GM12878 (cell line): ENCODE measurements around the gene ERP44.
"Not testable (repeated sequence)": the region's sequence is repeated elsewhere in the genome, so short reads cannot be mapped to it uniquely, and the experiment has no call there.

Experiments used
- CTCF ChIP-seq, 3 experiments: IDR thresholded peaks in 2 of 3; conservative IDR thresholded peaks in 1 of 3; 2 replicates each; pipeline ENCODE4 v1.5.1; 2011; ENCODE audit warnings: low read depth in 3 of 3, low read length in 3 of 3, mild to moderate bottlenecking in 3 of 3, control low read depth in 2 of 3, moderate library complexity in 2 of 3, inconsistent platforms in 1 of 3, mixed read lengths in 1 of 3; ENCODE audit not compliant: control insufficient read depth in 2 of 3, insufficient read depth in 1 of 3; ENCODE audit errors: extremely low read depth in 1 of 3
- E2F4 ChIP-seq: IDR thresholded peaks from 2 replicates; pipeline ENCODE4 v1.6.1; 2012; ENCODE audit warnings: low read depth, low read length, improper control_type of control experiment
- PML ChIP-seq: IDR thresholded peaks from 2 replicates; pipeline ENCODE4 v1.6.1; 2012; ENCODE audit warnings: low read length, inconsistent platforms
- POLR2A ChIP-seq: IDR thresholded peaks from 2 replicates; pipeline ENCODE4 v1.6.1; 2011; ENCODE audit warnings: low read depth, mild to moderate bottlenecking, low read length
- USF1 ChIP-seq: IDR thresholded peaks from 2 replicates; pipeline ENCODE4 v1.6.1; 2011; ENCODE audit warnings: borderline replicate concordance, low read depth, mild to moderate bottlenecking, moderate library complexity, mixed read lengths, low read length; ENCODE audit not compliant: insufficient read depth; ENCODE audit errors: extremely low read length
- TF ChIP-seq, protein P1 (sequence below): fragments of 450-650 bp; IDR thresholded peaks from 2 replicates; pipeline ENCODE4 v1.6.1; 2018; ENCODE audit warnings: mild to moderate bottlenecking, low read depth, moderate library complexity; ENCODE audit not compliant: partially characterized antibody

DNA sequence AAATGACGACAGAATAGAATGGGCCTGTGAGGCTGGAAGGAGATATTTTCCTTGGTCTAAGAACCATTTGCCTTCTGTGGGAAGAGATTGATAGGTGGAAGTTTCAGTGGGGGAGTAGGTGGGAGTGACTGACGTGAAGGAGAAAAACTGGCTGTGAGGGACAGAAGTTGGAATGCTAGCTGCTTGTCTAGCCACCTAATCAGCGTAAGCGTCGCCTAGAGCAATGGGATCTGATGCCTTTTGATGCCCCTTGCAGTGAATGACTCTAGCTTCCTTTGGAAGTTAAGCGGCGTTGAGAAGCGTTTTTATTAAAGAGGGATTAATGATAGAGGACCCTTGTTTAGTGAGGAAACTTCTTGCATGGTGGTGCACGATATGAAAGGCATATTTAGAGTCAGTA, 43.1 kb upstream of the ERP44 start:
- not testable (repeated sequence) for TF ChIP-seq PML; E2F4; POLR2A; USF1; CTCF (IDR thresholded peaks at IDR 0.05 in 2 of 3, conservative IDR thresholded peaks at IDR 0.05 in 1 of 3; ENCODE audit: control insufficient read depth in 2 of 3, extremely low read depth in 1 of 3, insufficient read depth in 1 of 3, low read depth in 3 of 3, low read length in 3 of 3)
- TF ChIP-seq, protein P1, sequence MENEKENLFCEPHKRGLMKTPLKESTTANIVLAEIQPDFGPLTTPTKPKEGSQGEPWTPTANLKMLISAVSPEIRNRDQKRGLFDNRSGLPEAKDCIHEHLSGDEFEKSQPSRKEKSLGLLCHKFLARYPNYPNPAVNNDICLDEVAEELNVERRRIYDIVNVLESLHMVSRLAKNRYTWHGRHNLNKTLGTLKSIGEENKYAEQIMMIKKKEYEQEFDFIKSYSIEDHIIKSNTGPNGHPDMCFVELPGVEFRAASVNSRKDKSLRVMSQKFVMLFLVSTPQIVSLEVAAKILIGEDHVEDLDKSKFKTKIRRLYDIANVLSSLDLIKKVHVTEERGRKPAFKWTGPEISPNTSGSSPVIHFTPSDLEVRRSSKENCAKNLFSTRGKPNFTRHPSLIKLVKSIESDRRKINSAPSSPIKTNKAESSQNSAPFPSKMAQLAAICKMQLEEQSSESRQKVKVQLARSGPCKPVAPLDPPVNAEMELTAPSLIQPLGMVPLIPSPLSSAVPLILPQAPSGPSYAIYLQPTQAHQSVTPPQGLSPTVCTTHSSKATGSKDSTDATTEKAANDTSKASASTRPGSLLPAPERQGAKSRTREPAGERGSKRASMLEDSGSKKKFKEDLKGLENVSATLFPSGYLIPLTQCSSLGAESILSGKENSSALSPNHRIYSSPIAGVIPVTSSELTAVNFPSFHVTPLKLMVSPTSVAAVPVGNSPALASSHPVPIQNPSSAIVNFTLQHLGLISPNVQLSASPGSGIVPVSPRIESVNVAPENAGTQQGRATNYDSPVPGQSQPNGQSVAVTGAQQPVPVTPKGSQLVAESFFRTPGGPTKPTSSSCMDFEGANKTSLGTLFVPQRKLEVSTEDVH = not testable (repeated sequence)
